Breast epithelium (tissue), 4 donors: ENCODE measurements around the gene MYBPH. TPM values are rescaled to one million over a fixed set of nuclear protein-coding genes. Genes with fewer than 3 reads are reported as not detected.

Experiments used
- DNase-seq, 2 donors: peaks; one replicate each; pipeline ENCODE4 v3.0.0-alpha.2; 2019; ENCODE audit warnings: low spot score in 2 of 2
- H3K27ac ChIP-seq, 2 donors: fragments of 200-600 bp; sonication (generic) in 1 of 2; one replicate each; pipeline ENCODE4 v1.5.1; 2016 to 2019; ENCODE audit warnings: mild to moderate bottlenecking in 1 of 2
- H3K27me3 ChIP-seq, 2 donors: fragments of 200-600 bp; sonication (generic) in 1 of 2; one replicate each; pipeline versions ENCODE4 v1.5.1 to v1.6.0; 2017 to 2019; ENCODE audit warnings: control low read depth in 1 of 2, mild to moderate bottlenecking in 1 of 2
- H3K36me3 ChIP-seq: fragments of 200-600 bp; one replicate; pipeline ENCODE4 v1.5.1; 2019
- H3K4me1 ChIP-seq, 2 donors: fragments of 200-600 bp; sonication (generic); one replicate each; pipeline ENCODE4 v1.5.1; 2016 to 2019; ENCODE audit warnings: control low read depth in 1 of 2
- H3K4me3 ChIP-seq, 3 donors: fragments of 200-600 bp; sonication (generic); 1 replicate in 2 of 3; 2 replicates in 1 of 3; pipeline ENCODE4 v1.5.1; 2016 to 2019; ENCODE audit warnings: mild to moderate bottlenecking in 3 of 3, moderate library complexity in 2 of 3
- H3K9me3 ChIP-seq, 2 donors: fragments of 200-600 bp; sonication (generic) in 1 of 2; one replicate each; pipeline ENCODE4 v1.5.1; 2016 to 2019; ENCODE audit warnings: control low read depth in 1 of 2
- POLR2A ChIP-seq: fragments of 450-650 bp; IDR thresholded peaks from one replicate; pipeline ENCODE4 v1.6.1; 2016; ENCODE audit warnings: antibody characterized with exemption, mild to moderate bottlenecking, moderate library complexity
- POLR2AphosphoS5 ChIP-seq, 3 donors: sonication (generic); formaldehyde crosslinking; IDR thresholded peaks; one replicate each; pipeline ENCODE4 v1.6.1; 2017; ENCODE audit warnings: antibody characterized with exemption in 3 of 3
- intact Hi-C: fragments of 100-400 bp; cut with DNase I; formaldehyde crosslinking; loops from one replicate; pipeline ENCODE4 v1.15.1; 2023; ENCODE audit warnings: low total_unique reads
- total RNA-seq, 3 donors: library from RNA; depleted of rRNA; stranded (reverse); fragments of >200 nt; gene quantifications; one replicate each; pipeline ENCODE4 v1.1.0, GENCODE V29; 2016
- TF ChIP-seq, protein P1 (sequence below), 3 donors: fragments of 450-650 bp; IDR thresholded peaks; one replicate each; pipeline ENCODE4 v1.5.1; 2016 to 2017; ENCODE audit warnings: antibody characterized with exemption in 3 of 3, mild to moderate bottlenecking in 3 of 3, moderate library complexity in 3 of 3

Gene MYBPH
- total RNA-seq, 3 donors from 2014 or later: 0.66 TPM; not detected in 2

DNA sequence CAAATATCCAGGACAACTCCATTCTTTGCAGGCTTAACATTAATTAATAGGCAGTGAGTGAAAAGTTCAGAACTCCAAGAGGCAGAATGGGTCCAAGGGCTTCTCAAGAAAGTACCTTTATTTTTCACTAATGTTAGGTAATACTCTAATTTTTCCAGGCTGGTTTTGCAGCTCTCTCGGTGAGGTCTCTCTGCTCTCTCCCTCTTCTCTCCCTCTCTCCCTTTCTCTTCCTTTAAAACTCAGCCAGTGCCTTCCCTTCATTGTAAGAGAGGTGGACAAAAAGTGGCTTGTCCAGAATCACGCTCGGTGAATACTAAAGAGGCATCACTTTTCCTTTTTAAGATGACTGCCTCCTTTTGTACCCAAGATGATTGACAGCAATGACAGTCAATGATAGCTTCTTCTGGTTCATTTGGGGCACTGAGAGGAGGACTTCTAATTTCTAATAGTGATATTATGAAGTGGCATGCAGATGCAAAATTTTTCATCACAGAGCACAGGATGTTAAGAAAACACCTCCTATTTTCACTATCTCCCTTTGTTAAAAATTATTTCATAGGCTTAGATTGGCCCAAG is 12.2 kb upstream of the MYBPH start:
- Histone ChIP-seq H3K4me3 (no peak overlapping the region), H3K9me3 (no peaks in the 10 kb centered on the region), H3K36me3 (no peaks in the 10 kb centered on the region), H3K27me3 (no peaks in the 10 kb centered on the region), H3K4me1 (peaks cover 3 to 14% of the 10 kb centered on the region in 2 donors), H3K27ac (peak overlapping the region; percentile 86 to 93)
- DNase-seq: no peak
- intact Hi-C loops: no loop called here
- TF ChIP-seq POLR2A (no peak), POLR2AphosphoS5 (IDR thresholded peaks at IDR 0.05) (no peak)
- TF ChIP-seq, protein P1, sequence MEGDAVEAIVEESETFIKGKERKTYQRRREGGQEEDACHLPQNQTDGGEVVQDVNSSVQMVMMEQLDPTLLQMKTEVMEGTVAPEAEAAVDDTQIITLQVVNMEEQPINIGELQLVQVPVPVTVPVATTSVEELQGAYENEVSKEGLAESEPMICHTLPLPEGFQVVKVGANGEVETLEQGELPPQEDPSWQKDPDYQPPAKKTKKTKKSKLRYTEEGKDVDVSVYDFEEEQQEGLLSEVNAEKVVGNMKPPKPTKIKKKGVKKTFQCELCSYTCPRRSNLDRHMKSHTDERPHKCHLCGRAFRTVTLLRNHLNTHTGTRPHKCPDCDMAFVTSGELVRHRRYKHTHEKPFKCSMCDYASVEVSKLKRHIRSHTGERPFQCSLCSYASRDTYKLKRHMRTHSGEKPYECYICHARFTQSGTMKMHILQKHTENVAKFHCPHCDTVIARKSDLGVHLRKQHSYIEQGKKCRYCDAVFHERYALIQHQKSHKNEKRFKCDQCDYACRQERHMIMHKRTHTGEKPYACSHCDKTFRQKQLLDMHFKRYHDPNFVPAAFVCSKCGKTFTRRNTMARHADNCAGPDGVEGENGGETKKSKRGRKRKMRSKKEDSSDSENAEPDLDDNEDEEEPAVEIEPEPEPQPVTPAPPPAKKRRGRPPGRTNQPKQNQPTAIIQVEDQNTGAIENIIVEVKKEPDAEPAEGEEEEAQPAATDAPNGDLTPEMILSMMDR (IDR thresholded peaks at IDR 0.05): no peak

DNA sequence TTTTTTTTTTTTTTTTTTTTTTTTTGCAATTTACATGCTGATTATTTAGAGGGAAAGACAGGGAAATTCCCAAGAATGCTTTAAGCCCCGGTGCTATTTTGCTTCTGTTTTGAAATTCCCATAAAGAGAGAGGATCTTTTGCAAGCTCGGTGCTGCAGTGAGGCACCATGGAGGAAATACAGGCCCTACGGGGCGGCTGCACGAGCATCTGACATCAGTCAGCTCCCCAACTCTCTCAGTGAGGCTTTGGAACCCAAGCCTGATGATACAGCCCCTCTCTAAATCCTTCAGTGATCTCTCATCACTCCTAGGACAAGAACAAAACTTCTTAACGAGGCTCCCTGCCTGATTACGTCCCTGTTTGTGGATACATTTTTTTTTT is 11.7 kb upstream of the MYBPH start:
- Histone ChIP-seq H3K36me3 (no peaks in the 10 kb centered on the region), H3K4me3 (no peak overlapping the region), H3K9me3 (no peaks in the 10 kb centered on the region), H3K27ac (peak overlapping the region; percentile 86 to 93), H3K4me1 (peaks cover 3 to 14% of the 10 kb centered on the region in 2 donors), H3K27me3 (no peaks in the 10 kb centered on the region)
- DNase-seq: no peak
- intact Hi-C loops: no loop called here
- TF ChIP-seq POLR2AphosphoS5 (IDR thresholded peaks at IDR 0.05): no peak
- TF ChIP-seq POLR2A: no peak
- TF ChIP-seq, protein P1 (IDR thresholded peaks at IDR 0.05): no peak

DNA sequence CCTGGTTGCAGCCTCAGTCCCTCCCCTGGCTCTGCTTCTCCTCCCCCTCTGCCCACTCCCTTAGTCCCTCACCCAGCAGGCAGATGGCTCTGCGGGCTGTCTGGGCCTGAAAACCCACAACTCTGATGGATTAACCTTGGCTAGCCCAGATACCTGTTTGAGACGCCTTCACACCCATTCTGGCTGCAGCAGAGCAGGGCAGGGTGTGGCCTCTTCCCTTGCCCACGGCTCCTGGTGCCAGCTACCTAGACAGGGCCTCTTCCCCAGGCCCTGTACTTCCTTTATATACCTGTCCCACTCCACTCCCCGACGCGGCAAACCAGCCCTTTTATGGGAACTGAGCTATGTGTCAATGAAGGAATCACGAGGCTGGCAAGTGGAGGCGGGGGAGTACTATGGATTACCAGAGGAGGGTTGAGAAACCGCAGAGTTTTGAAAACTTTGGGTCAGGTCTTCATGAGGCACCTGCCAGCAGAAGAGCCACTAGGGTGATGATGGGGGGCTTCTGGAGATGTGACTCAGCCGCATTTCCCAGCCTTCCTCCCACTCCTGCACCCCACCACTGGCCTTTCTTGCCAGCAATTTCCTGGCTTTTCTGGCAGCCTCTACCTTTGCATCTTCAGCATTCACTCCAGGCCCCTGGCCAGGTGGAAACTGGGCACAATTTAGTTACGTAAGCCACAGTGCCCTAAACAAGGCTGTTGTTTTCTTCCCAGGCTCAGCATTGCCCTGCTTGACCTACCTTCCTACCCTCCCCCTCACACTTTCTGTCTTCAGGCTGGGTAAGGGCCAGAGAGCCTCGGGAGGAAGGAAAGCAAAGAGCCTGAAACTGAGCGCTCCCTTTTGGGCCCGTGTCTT is 11.0 kb upstream of the MYBPH start, which contains the start of gene CHI3L1:
Gene CHI3L1 (minus strand): TSS at position 259 of the 858 bp plus-strand sequence. CDS start 81 bp downstream, at position 178.
- TF ChIP-seq, protein P1 (IDR thresholded peaks at IDR 0.05): peak in 1 of 3 donors; percentile 19
- TF ChIP-seq POLR2AphosphoS5 (IDR thresholded peaks at IDR 0.05): peak in 2 of 3 donors; percentile 53 to 66
- peak; percentile 18 for TF ChIP-seq POLR2A
- Histone ChIP-seq H3K27ac (peak within 1 kb of the TSS; percentile 86 to 93), H3K4me1 (peaks cover 3 to 14% of the 10 kb centered on the region in 2 donors), H3K4me3 (peak within 1 kb of the TSS in 2 of 3 donors; percentile 22 to 65), H3K36me3 (no peaks in the 10 kb centered on the region), H3K9me3 (no peaks in the 10 kb centered on the region), H3K27me3 (no peaks in the 10 kb centered on the region)
- peak in 1 of 2 donors; percentile 89 for DNase-seq
- intact Hi-C loops: no loop called here

GRCh38 chr1:203186091-203186445 is 10.4 kb upstream of the MYBPH start:
- H3K27me3 ChIP-seq: no peaks in the 10 kb centered on the region
- H3K4me3 ChIP-seq: peak overlapping the region in 2 of 3 donors; percentile 22 to 65
- H3K9me3 ChIP-seq: no peaks in the 10 kb centered on the region
- DNase-seq: no peak
- intact Hi-C loops: no loop called here
- H3K4me1 ChIP-seq: peaks cover 3 to 14% of the 10 kb centered on the region in 2 donors
- H3K36me3 ChIP-seq: no peaks in the 10 kb centered on the region
- TF ChIP-seq, protein P1 (IDR thresholded peaks at IDR 0.05): no peak
- TF ChIP-seq POLR2AphosphoS5 (IDR thresholded peaks at IDR 0.05): no peak
- no peak for TF ChIP-seq POLR2A
- H3K27ac ChIP-seq: peak overlapping the region; percentile 86 to 93

DNA sequence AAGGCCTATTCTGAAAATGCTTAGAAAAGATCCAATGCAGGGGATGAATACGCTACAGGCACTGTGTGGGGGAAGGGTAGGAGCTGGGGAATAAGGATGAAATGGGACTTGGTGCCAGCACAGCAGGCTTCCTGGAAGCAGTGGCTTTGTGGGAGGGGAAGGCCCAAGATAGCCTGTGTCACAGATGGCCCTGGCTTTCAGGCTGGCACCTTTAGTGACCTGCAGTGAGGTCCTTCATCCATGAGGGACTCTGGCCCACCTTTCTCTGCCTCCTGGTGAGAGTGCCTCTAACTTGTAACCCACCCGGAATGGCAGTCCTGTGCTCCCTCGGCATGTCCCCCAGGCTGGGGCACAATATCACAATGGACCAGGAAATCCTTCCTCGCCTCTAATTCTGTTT is 10.0 kb upstream of the MYBPH start:
- H3K27me3 ChIP-seq: no peaks in the 10 kb centered on the region
- DNase-seq: no peak
- intact Hi-C loops: no loop called here
- H3K4me1 ChIP-seq: peaks cover 3 to 14% of the 10 kb centered on the region in 2 donors
- H3K4me3 ChIP-seq: peak overlapping the region in 2 of 3 donors; percentile 16 to 65
- H3K36me3 ChIP-seq: no peaks in the 10 kb centered on the region
- H3K27ac ChIP-seq: peak overlapping the region; percentile 86 to 93
- TF ChIP-seq POLR2A (no peak), POLR2AphosphoS5 (IDR thresholded peaks at IDR 0.05) (no peak)
- TF ChIP-seq, protein P1 (IDR thresholded peaks at IDR 0.05): no peak
- no peaks in the 10 kb centered on the region for H3K9me3 ChIP-seq
